ENCODE measurements around the gene ATXN1L.
"Not testable (repeated sequence)": the region's sequence is repeated elsewhere in the genome, so short reads cannot be mapped to it uniquely, and the experiment has no call there.

The ATXN1L gene

GRCh38 chr16:71865173-71865863 lies 19.5 kb downstream of the ATXN1L start:
- Mint-ChIP-seq H3K27ac (no peak overlapping the region), H3K4me1 (ENCODE audit: low read depth) (peaks cover 1% of the 10 kb centered on the region), H3K36me3 (ENCODE audit: low read depth) (peaks cover 16% of the 10 kb centered on the region), H3K4me3 (no peak overlapping the region), H3K9me3 (no peaks in the 10 kb centered on the region), H3K27me3 (ENCODE audit: low read depth) (no peaks in the 10 kb centered on the region)

DNA sequence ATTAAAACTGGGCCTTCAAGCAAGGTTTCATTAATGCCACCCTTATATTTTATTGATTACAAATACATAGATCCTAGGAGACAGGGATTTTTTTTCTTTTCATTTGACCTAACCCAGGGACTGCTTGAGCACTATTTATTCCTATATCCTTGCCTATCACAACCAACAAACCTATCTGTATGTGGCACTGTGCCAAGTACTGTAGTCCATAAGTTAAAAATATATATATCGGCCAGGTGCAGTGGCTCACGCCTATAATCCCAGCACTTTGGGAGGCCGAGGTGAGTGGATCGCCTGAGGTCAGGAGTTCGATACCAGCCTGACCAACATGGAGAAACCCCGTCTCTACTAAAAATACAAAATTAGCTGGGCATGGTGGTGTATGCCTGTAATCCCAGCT lies 21.4 kb downstream of the ATXN1L start:
- H3K4me1 Mint-ChIP-seq (ENCODE audit: low read depth); H3K27me3 Mint-ChIP-seq (ENCODE audit: low read depth); H3K27ac Mint-ChIP-seq; H3K4me3 Mint-ChIP-seq; H3K9me3 Mint-ChIP-seq: not testable (repeated sequence)
- peaks cover 15% of the 10 kb centered on the region for H3K36me3 Mint-ChIP-seq (ENCODE audit: low read depth)

DNA sequence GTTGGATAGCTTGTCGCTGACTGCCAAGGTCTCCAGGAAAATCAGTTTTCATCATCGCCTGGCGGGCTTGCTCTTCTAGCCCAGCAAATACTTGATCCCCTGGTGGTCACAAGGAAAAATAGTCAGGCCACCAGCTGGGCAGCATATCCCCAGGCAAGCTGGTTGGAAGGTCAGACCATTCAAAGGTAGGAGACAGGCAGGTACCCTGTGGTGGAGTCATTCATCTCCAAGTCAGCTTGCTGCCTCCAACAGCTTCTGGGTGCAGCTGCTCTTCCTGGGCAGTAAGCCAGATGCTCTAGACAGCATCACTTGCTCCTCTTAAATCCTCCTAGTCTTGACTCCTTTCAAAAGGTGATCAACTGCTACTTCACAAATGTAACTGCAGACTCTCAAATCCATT lies 22.2 kb downstream of the ATXN1L start:
- H3K36me3 Mint-ChIP-seq (ENCODE audit: low read depth) = peaks cover 15% of the 10 kb centered on the region
- H3K4me1 Mint-ChIP-seq (ENCODE audit: low read depth) = peaks cover 9% of the 10 kb centered on the region
- no peaks in the 10 kb centered on the region for H3K9me3 Mint-ChIP-seq
- no peak overlapping the region for H3K27ac Mint-ChIP-seq
- H3K27me3 Mint-ChIP-seq (ENCODE audit: low read depth) = no peaks in the 10 kb centered on the region
- no peak overlapping the region for H3K4me3 Mint-ChIP-seq

- peaks cover 13% of the 10 kb centered on the region for H3K4me1 Mint-ChIP-seq (ENCODE audit: low read depth)
- H3K4me3 Mint-ChIP-seq = no peak overlapping the region
- no peaks in the 10 kb centered on the region for H3K27me3 Mint-ChIP-seq (ENCODE audit: low read depth)
- no peaks in the 10 kb centered on the region for H3K9me3 Mint-ChIP-seq
- H3K27ac Mint-ChIP-seq = no peak overlapping the region
- H3K36me3 Mint-ChIP-seq (ENCODE audit: low read depth) = peaks cover 15% of the 10 kb centered on the region
Measured at GRCh38 chr16:71869089-71869488, 23.3 kb downstream of the ATXN1L start.

GRCh38 chr16:71870818-71871217 lies 25.0 kb downstream of the ATXN1L start:
- no peaks in the 10 kb centered on the region for H3K9me3 Mint-ChIP-seq
- peaks cover 4% of the 10 kb centered on the region for H3K36me3 Mint-ChIP-seq (ENCODE audit: low read depth)
- H3K4me1 Mint-ChIP-seq (ENCODE audit: low read depth) = peaks cover 13% of the 10 kb centered on the region
- H3K27ac Mint-ChIP-seq = no peak overlapping the region
- no peak overlapping the region for H3K4me3 Mint-ChIP-seq
- no peaks in the 10 kb centered on the region for H3K27me3 Mint-ChIP-seq (ENCODE audit: low read depth)

DNA sequence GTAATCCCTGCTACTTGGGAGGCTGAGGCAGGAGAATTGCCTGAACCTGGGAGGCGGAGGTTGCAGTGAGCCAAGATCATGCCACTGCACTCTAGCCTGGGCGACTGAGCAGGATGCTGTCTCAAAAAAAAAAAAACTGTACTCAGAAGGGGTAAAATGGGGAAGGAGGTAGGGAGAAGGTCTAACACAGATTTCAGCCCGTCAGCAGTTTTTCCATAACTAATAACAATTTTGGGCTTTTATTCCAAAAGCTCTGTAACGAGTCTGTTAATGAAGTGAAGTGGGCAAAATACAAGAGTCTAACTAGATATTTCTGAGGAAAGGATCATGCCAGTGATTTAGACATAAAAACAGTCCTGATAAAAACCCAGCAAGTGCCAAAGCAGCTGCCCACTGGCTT lies 27.4 kb downstream of the ATXN1L start:
- peak overlapping the region; percentile 64 for H3K27ac Mint-ChIP-seq
- H3K4me3 Mint-ChIP-seq = peak overlapping the region; percentile 1
- H3K9me3 Mint-ChIP-seq = no peaks in the 10 kb centered on the region
- H3K36me3 Mint-ChIP-seq (ENCODE audit: low read depth) = peaks cover 4% of the 10 kb centered on the region
- no peaks in the 10 kb centered on the region for H3K27me3 Mint-ChIP-seq (ENCODE audit: low read depth)
- peaks cover 13% of the 10 kb centered on the region for H3K4me1 Mint-ChIP-seq (ENCODE audit: low read depth)

DNA sequence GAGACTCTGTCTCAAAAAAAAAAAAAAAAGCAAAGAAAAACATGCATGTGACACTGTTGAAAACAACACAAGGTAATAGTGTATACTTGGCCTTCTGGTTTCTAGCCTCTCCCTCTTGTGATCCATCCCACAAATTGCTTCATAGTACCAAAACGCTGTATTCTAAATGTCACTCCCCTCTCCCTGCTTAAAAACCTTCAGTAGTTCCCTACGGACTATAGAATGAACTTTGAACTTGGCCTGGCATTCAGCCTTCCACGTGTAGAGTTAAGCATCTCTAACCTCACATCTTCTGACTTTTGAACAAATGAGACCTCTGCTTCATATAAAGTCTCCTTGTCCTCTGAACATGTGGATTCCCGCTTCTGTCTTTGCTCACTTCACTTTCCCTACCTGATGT lies 33.1 kb downstream of the ATXN1L start:
- Mint-ChIP-seq H3K9me3 (no peaks in the 10 kb centered on the region), H3K27me3 (ENCODE audit: low read depth) (no peaks in the 10 kb centered on the region), H3K36me3 (ENCODE audit: low read depth) (peaks cover 17% of the 10 kb centered on the region), H3K4me3 (no peak overlapping the region), H3K27ac (no peak overlapping the region), H3K4me1 (ENCODE audit: low read depth) (peaks cover 34% of the 10 kb centered on the region)

GRCh38 chr16:71880176-71880575 lies 34.4 kb downstream of the ATXN1L start:
- no peaks in the 10 kb centered on the region for H3K9me3 Mint-ChIP-seq
- peak overlapping the region; percentile 10 for H3K4me3 Mint-ChIP-seq
- H3K36me3 Mint-ChIP-seq (ENCODE audit: low read depth) = peaks cover 18% of the 10 kb centered on the region
- H3K27me3 Mint-ChIP-seq (ENCODE audit: low read depth) = peaks cover 5% of the 10 kb centered on the region
- no peak overlapping the region for H3K27ac Mint-ChIP-seq
- peaks cover 41% of the 10 kb centered on the region for H3K4me1 Mint-ChIP-seq (ENCODE audit: low read depth)

DNA sequence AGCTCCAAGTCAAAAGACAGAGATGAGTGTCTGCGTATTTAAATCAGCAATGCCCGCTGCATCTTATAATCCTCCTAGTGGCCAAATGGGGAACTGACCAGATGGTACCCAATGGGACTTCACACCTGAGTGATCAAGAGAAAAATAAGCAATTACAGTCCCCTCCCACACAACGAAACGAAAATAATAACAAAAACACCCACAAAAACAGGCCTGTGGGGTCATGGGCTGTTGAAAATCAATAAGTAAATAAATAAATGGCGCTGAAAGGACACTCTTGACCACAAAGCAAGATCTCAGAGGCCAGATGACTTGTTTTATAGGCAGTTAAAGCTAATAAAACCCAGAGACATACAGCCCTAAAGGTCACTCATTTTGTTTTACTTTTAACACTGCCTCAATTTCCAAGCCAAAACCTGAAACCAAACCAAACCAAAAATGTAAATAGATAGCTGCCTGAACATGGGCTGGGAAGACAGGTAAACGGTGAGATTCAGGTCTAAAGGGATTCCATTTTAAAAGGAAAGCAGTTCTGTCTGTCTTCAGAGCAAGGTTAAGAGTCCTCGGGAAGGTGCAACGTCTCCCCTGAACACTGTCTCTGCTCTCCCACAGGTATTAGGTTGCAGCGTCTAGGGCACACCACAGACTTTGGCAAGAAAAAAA lies 36.9 kb downstream of the ATXN1L start:
- Mint-ChIP-seq H3K27me3 (ENCODE audit: low read depth) (peaks cover 16% of the 10 kb centered on the region), H3K4me1 (ENCODE audit: low read depth) (peaks cover 44% of the 10 kb centered on the region), H3K27ac (peak overlapping the region; percentile 49), H3K9me3 (no peaks in the 10 kb centered on the region), H3K4me3 (peak overlapping the region; percentile 83), H3K36me3 (ENCODE audit: low read depth) (peaks cover 19% of the 10 kb centered on the region)

GRCh38 chr16:71883168-71883848 lies 37.5 kb downstream of the ATXN1L start:
- H3K9me3 Mint-ChIP-seq = no peaks in the 10 kb centered on the region
- H3K4me1 Mint-ChIP-seq (ENCODE audit: low read depth) = peaks cover 44% of the 10 kb centered on the region
- H3K27me3 Mint-ChIP-seq (ENCODE audit: low read depth) = peaks cover 16% of the 10 kb centered on the region
- H3K36me3 Mint-ChIP-seq (ENCODE audit: low read depth) = peaks cover 19% of the 10 kb centered on the region
- peak overlapping the region; percentile 83 for H3K4me3 Mint-ChIP-seq
- peak overlapping the region; percentile 49 for H3K27ac Mint-ChIP-seq

- H3K36me3 Mint-ChIP-seq (ENCODE audit: low read depth) = peaks cover 17% of the 10 kb centered on the region
- H3K4me3 Mint-ChIP-seq = peak within 1 kb of the TSS; percentile 94
- H3K4me1 Mint-ChIP-seq (ENCODE audit: low read depth) = peaks cover 44% of the 10 kb centered on the region
- no peaks in the 10 kb centered on the region for H3K9me3 Mint-ChIP-seq
- H3K27me3 Mint-ChIP-seq (ENCODE audit: low read depth) = peaks cover 16% of the 10 kb centered on the region
- peak within 1 kb of the TSS; percentile 94 for H3K27ac Mint-ChIP-seq
Measured at GRCh38 chr16:71883849-71884638, 38.3 kb downstream of the ATXN1L start, which contains the start of gene ZNF821. Gene ZNF821 (minus strand): TSS chr16:71884182. CDS start chr16:71879946, 4,236 bp downstream.

DNA sequence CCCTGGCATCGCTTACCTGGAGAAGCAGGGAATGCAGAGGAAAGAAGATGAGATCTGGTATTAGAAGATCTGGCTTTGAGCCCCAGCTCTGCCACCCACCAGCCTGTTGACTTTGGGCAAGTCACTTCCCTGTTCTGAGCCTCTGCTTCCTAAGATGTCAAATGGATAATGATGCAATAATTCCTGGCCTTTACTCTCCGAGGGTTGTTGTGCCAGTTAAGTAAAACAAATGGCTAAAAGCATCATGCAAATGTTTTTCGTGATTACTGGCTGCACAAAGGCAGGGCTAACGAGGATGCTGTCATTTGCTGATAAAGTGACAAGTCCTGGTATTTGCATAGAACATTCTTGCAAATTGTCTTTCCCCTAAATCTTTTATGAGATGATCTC lies 39.5 kb downstream of the ATXN1L start:
- H3K4me1 Mint-ChIP-seq (ENCODE audit: low read depth) = peaks cover 34% of the 10 kb centered on the region
- H3K9me3 Mint-ChIP-seq = no peaks in the 10 kb centered on the region
- H3K36me3 Mint-ChIP-seq (ENCODE audit: low read depth) = peaks cover 6% of the 10 kb centered on the region
- H3K4me3 Mint-ChIP-seq = peak overlapping the region; percentile 94
- peak overlapping the region; percentile 53 for H3K27ac Mint-ChIP-seq
- H3K27me3 Mint-ChIP-seq (ENCODE audit: low read depth) = peaks cover 16% of the 10 kb centered on the region

DNA sequence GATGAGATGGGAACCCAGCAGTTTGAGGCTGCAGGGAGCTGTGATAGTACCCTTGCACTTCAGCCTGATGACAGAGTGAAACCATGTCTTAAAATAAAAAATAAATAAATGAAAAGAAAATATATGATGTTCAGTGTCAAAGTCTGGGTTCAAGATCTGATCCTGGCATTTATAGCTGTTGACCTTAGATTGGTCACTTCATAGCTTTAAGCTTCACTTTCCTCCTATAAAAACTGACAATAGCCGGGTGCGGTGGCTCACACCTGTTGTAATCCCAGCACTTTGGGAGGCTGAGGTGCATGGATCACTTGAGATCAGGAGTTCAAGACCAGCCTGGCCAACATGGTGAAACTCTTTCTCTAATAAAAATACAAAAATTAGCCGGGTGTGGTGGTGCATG lies 43.4 kb downstream of the ATXN1L start:
- peaks cover 12% of the 10 kb centered on the region for H3K4me1 Mint-ChIP-seq (ENCODE audit: low read depth)
- H3K9me3 Mint-ChIP-seq = no peaks in the 10 kb centered on the region
- H3K27me3 Mint-ChIP-seq (ENCODE audit: low read depth) = peaks cover 16% of the 10 kb centered on the region
- peaks cover 3% of the 10 kb centered on the region for H3K36me3 Mint-ChIP-seq (ENCODE audit: low read depth)
- H3K27ac Mint-ChIP-seq = no peak overlapping the region
- no peak overlapping the region for H3K4me3 Mint-ChIP-seq

GRCh38 chr16:71893888-71894228 lies 48.1 kb downstream of the ATXN1L start:
- H3K27me3 Mint-ChIP-seq (ENCODE audit: low read depth) = no peaks in the 10 kb centered on the region
- no peaks in the 10 kb centered on the region for H3K9me3 Mint-ChIP-seq
- H3K36me3 Mint-ChIP-seq (ENCODE audit: low read depth) = peaks cover 8% of the 10 kb centered on the region
- H3K27ac Mint-ChIP-seq = peak overlapping the region; percentile 97
- peaks cover 9% of the 10 kb centered on the region for H3K4me1 Mint-ChIP-seq (ENCODE audit: low read depth)
- peak overlapping the region; percentile 97 for H3K4me3 Mint-ChIP-seq

All from T-helper 1 cell treated with Interleukin-12 subunit alpha and Interleukin-12 subunit beta and Interleukin-4 antibody, amounts not matched to agents 30 μg/mL and 1 μg/mL, for 36 hours (primary cell).